CD14-positive monocyte (primary cell): ENCODE results near the gene F8. TPM values are rescaled to one million over a fixed set of nuclear protein-coding genes. Genes with fewer than 3 reads are reported as not detected.

Experiments
- DNase-seq, 3 donors: peaks; one replicate each; pipeline ENCODE4 v3.0.0-alpha.2; 2011 to 2022
- H2AFZ ChIP-seq: 2 replicates; pipeline ENCODE4 v1.6.0; 2012; ENCODE audit warnings: mild to moderate bottlenecking, low read depth, low read length, inconsistent platforms; ENCODE audit not compliant: insufficient read depth, poor library complexity, severe bottlenecking
- H3K27ac ChIP-seq, 2 donors: 1 replicate in 1 of 2; 2 replicates in 1 of 2; pipeline ENCODE4 v1.5.1; 2012 to 2013; ENCODE audit warnings: low read length in 2 of 2, control low read depth in 1 of 2, inconsistent platforms in 1 of 2, low read depth in 1 of 2, mild to moderate bottlenecking in 1 of 2
- H3K27me3 ChIP-seq, 2 donors: one replicate each; pipeline versions ENCODE4 v1.6.0 to v1.6.1; 2011 to 2013; ENCODE audit warnings: low read length in 2 of 2; ENCODE audit not compliant: control insufficient read depth in 2 of 2, insufficient read depth in 2 of 2
- H3K36me3 ChIP-seq, 2 donors: replicated peaks in 1 of 2; 1 replicate in 1 of 2; 2 replicates in 1 of 2; pipeline versions ENCODE4 v1.5.1 to v1.6.1; 2012 to 2013; ENCODE audit warnings: low read length in 2 of 2, control low read depth in 1 of 2, inconsistent platforms in 1 of 2, mild to moderate bottlenecking in 1 of 2; ENCODE audit not compliant: insufficient read depth in 2 of 2, control insufficient read depth in 1 of 2
- H3K4me1 ChIP-seq, 2 donors: 1 replicate in 1 of 2; 2 replicates in 1 of 2; pipeline versions ENCODE4 v1.5.1 to v1.6.1; 2012 to 2013; ENCODE audit warnings: low read length in 2 of 2, control low read depth in 1 of 2, inconsistent platforms in 1 of 2, mild to moderate bottlenecking in 1 of 2, moderate library complexity in 1 of 2; ENCODE audit not compliant: insufficient read depth in 2 of 2, control insufficient read depth in 1 of 2
- H3K4me2 ChIP-seq: replicated peaks from 2 replicates; pipeline ENCODE3; 2012; ENCODE audit warnings: low read length, moderate library complexity, mild to moderate bottlenecking; ENCODE audit not compliant: poor library complexity, severe bottlenecking; ENCODE audit errors: extremely low read depth
- H3K4me3 ChIP-seq, 3 experiments: fragments of 200-600 bp in 1 of 3; sonication (generic) in 1 of 3; replicated peaks in 1 of 3; 1 replicate in 2 of 3; 2 replicates in 1 of 3; pipeline ENCODE4 v1.5.1; 2011 to 2013; ENCODE audit warnings: low read length in 3 of 3, mild to moderate bottlenecking in 3 of 3, control low read depth in 2 of 3, low read depth in 2 of 3, inconsistent platforms in 1 of 3, moderate library complexity in 1 of 3
- H3K79me2 ChIP-seq: 2 replicates; pipeline ENCODE4 v1.6.0; 2012; ENCODE audit warnings: mild to moderate bottlenecking, control low read depth, inconsistent platforms, low read length, moderate library complexity; ENCODE audit not compliant: insufficient read depth
- H3K9ac ChIP-seq: 2 replicates; pipeline ENCODE4 v1.6.0; 2017; ENCODE audit warnings: low read length, mild to moderate bottlenecking; ENCODE audit not compliant: insufficient read depth, poor library complexity, severe bottlenecking
- H3K9me3 ChIP-seq, 2 donors: replicated peaks in 1 of 2; 1 replicate in 1 of 2; 2 replicates in 1 of 2; pipeline versions ENCODE4 v1.5.1 to v1.6.1; 2012 to 2013; ENCODE audit warnings: low read length in 2 of 2, control low read depth in 1 of 2; ENCODE audit not compliant: control insufficient read depth in 1 of 2, insufficient read depth in 1 of 2
- H4K20me1 ChIP-seq: 2 replicates; pipeline ENCODE4 v1.6.0; 2012; ENCODE audit warnings: mild to moderate bottlenecking, low read length, control low read depth, moderate library complexity; ENCODE audit not compliant: insufficient read depth
- H3K27ac Mint-ChIP-seq, 7 donors: one replicate each; pipeline ENCODE4 v1.8.0; 2020; ENCODE audit warnings: mild to moderate bottlenecking in 7 of 7, mixed read lengths in 7 of 7, moderate library complexity in 6 of 7, inconsistent platforms in 2 of 7
- H3K27me3 Mint-ChIP-seq, 3 donors: one replicate each; pipeline ENCODE4 v1.8.0; 2021 to 2022; ENCODE audit warnings: low read depth in 3 of 3, mild to moderate bottlenecking in 3 of 3, mixed read lengths in 3 of 3, moderate library complexity in 3 of 3, inconsistent platforms in 1 of 3
- H3K36me3 Mint-ChIP-seq, 2 donors: one replicate each; pipeline ENCODE4 v1.8.0; 2020; ENCODE audit warnings: mixed read lengths in 2 of 2, inconsistent platforms in 1 of 2, mild to moderate bottlenecking in 1 of 2
- H3K4me1 Mint-ChIP-seq: one replicate; pipeline ENCODE4 v1.8.0; 2020; ENCODE audit warnings: mild to moderate bottlenecking, mixed read lengths
- H3K4me3 Mint-ChIP-seq, 2 donors: one replicate each; pipeline ENCODE4 v1.8.0; 2020; ENCODE audit warnings: mild to moderate bottlenecking in 2 of 2, mixed read lengths in 2 of 2, moderate library complexity in 1 of 2
- H3K9me3 Mint-ChIP-seq, 7 donors: one replicate each; pipeline ENCODE4 v1.8.0; 2020 to 2022; ENCODE audit warnings: mixed read lengths in 7 of 7, mild to moderate bottlenecking in 6 of 7, moderate library complexity in 6 of 7, inconsistent platforms in 2 of 7
- CTCF ChIP-seq: fragments of 200-600 bp; IDR thresholded peaks from one replicate; pipeline ENCODE4 v1.8.0; 2022; ENCODE audit warnings: antibody characterized with exemption, mild to moderate bottlenecking
- WGBS: methylation state at CpG from one replicate; pipeline ENCODE4 v1.1.5; 2013; ENCODE audit warnings: missing lambda C conversion rate; ENCODE audit not compliant: insufficient coverage; 5-methylcytosine and 5-hydroxymethylcytosine counted together
- intact Hi-C, 2 donors: fragments of 100-400 bp; cut with micrococcal nuclease; formaldehyde crosslinking; loops; one replicate each; pipeline versions ENCODE4 v1.15.0 to v1.15.1; 2023
- polyA plus RNA-seq, 3 donors: library from polyadenylated mRNA; depleted of rRNA in 1 of 3; unstranded in 2 of 3; stranded (reverse) in 1 of 3; fragments of 300-500 nt in 2 of 3; fragments of >200 nt in 1 of 3; fragmentation: Illumina TruSeq in 2 of 3; gene quantifications; 1 replicate in 2 of 3; 2 replicates in 1 of 3; pipeline ENCODE4 v1.2.3, GENCODE V29; 2012 to 2021

F8 gene
- polyA plus RNA-seq, 3 donors = 1.5 to 4.5 (median 4.3) TPM

- Histone ChIP-seq H4K20me1 (no peaks in the 10 kb centered on the region), H3K27ac (no peak within 1 kb of the TSS), H3K4me2 (no peak within 1 kb of the TSS), H3K36me3 (no peaks in the 10 kb centered on the region), H3K9me3 (no peaks in the 10 kb centered on the region), H2AFZ (no peak within 1 kb of the TSS), H3K27me3 (no peaks in the 10 kb centered on the region), H3K4me3 (no peak within 1 kb of the TSS), H3K4me1 (no peaks in the 10 kb centered on the region), H3K9ac (no peak within 1 kb of the TSS), H3K79me2 (no peaks in the 10 kb centered on the region)
- no peak for TF ChIP-seq CTCF
- Mint-ChIP-seq H3K27me3 (peaks cover 0 to 6% (median 0%) of the 10 kb centered on the region in 3 donors), H3K27ac (peak within 1 kb of the TSS in 2 of 7 donors; percentile 6 to 68), H3K9me3 (no peaks in the 10 kb centered on the region), H3K4me3 (no peak within 1 kb of the TSS), H3K4me1 (peaks cover 6% of the 10 kb centered on the region), H3K36me3 (no peaks in the 10 kb centered on the region)
- no peak for DNase-seq
- WGBS = no CpG with 5 or more reads among the region's 3 CpGs
- intact Hi-C loops = loop anchor here (10.0 kb wide), 2 partner anchors 50 to 60 kb away; no protein-coding TSS in a partner anchor
Measured at GRCh38 chrX:154834562-154834961, 188.0 kb downstream of the F8 start, which contains the start of gene SMIM9. TSS of gene SMIM9 (minus strand) at chrX:154834662. CDS start at chrX:154830856, 3,806 bp downstream.

- Histone ChIP-seq H3K9ac (no peak overlapping the region), H2AFZ (no peak overlapping the region)
Measured at GRCh38 chrX:154833746-154834274, 188.7 kb downstream of the F8 start.

More at GRCh38 chrX:154833746-154834274, 188.7 kb downstream of the F8 start:
- H3K9me3 Mint-ChIP-seq = no peaks in the 10 kb centered on the region
- no peaks in the 10 kb centered on the region for H3K36me3 Mint-ChIP-seq
- no peak for TF ChIP-seq CTCF
- H3K4me3 Mint-ChIP-seq = no peak overlapping the region
- H3K4me1 ChIP-seq = peaks cover 0 to 3% of the 10 kb centered on the region in 2 donors
- H3K27me3 ChIP-seq = no peaks in the 10 kb centered on the region
- no peak overlapping the region for H3K4me3 ChIP-seq
- no CpG with 5 or more reads among the region's 3 CpGs for WGBS
- no peak for DNase-seq
- H3K9me3 ChIP-seq = no peaks in the 10 kb centered on the region
- no peak overlapping the region for H3K27ac Mint-ChIP-seq
- H3K4me1 Mint-ChIP-seq = peaks cover 12% of the 10 kb centered on the region
- no peak overlapping the region for H3K4me2 ChIP-seq
- no peaks in the 10 kb centered on the region for H4K20me1 ChIP-seq
- peaks cover 0 to 6% (median 0%) of the 10 kb centered on the region in 3 donors for H3K27me3 Mint-ChIP-seq
- intact Hi-C loops = loop anchor here (10.0 kb wide), 2 partner anchors 49 to 59 kb away; no protein-coding TSS in a partner anchor
- H3K27ac ChIP-seq = no peak overlapping the region
- no peaks in the 10 kb centered on the region for H3K79me2 ChIP-seq
- no peaks in the 10 kb centered on the region for H3K36me3 ChIP-seq
